PC-3 (cell line): Measurements from ENCODE around the gene NIT1.

Experiments
- EZH2 ChIP-seq: fragments of 300-600 bp; sonication (generic); IDR thresholded peaks from one replicate; pipeline ENCODE4 v1.6.1; 2017; ENCODE audit warnings: antibody characterized with exemption, mild to moderate bottlenecking, low read length; ENCODE audit not compliant: unreplicated experiment
- EZH2phosphoT487 ChIP-seq: fragments of 300-600 bp; sonication (generic); IDR thresholded peaks from 2 replicates; pipeline ENCODE4 v1.6.1; 2018; ENCODE audit warnings: mild to moderate bottlenecking, antibody characterized with exemption, low read length, borderline replicate concordance
- TF ChIP-seq, protein P1 (sequence below): fragments of 300-600 bp; sonication (generic); conservative IDR thresholded peaks from 2 replicates; pipeline ENCODE4 v1.5.1; 2017; ENCODE audit warnings: antibody characterized with exemption, low read depth, mild to moderate bottlenecking, low read length

DNA sequence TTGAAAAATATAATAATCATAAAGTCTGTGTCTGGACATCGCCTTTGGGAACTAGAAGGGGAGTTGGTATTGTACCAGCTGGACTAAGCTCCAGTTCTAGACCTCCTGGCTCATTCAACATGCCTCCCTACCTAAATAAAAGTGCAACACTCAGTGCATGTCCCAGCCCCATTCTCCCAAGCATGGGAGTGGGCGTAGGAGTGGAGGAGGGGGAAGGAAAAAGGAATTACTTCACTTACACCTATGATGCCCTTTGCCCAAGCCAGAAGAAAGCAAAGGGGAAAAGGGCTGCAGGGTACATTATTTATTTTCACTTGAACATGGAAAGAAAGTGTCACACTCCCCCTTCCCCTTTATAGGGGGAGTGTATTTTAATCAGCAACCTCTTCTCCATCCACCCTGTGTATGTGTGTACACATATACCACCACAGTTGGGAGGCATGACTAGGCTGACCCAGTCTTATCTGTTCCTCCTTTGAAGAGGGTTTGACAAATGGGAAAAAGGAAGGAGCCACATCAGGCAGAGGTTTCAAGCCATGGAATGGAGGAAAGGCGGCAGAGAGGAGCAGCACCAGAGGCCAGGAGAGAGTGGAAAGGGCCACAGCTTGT is 3.2 kb downstream of the NIT1 start:
- TF ChIP-seq, protein P1, sequence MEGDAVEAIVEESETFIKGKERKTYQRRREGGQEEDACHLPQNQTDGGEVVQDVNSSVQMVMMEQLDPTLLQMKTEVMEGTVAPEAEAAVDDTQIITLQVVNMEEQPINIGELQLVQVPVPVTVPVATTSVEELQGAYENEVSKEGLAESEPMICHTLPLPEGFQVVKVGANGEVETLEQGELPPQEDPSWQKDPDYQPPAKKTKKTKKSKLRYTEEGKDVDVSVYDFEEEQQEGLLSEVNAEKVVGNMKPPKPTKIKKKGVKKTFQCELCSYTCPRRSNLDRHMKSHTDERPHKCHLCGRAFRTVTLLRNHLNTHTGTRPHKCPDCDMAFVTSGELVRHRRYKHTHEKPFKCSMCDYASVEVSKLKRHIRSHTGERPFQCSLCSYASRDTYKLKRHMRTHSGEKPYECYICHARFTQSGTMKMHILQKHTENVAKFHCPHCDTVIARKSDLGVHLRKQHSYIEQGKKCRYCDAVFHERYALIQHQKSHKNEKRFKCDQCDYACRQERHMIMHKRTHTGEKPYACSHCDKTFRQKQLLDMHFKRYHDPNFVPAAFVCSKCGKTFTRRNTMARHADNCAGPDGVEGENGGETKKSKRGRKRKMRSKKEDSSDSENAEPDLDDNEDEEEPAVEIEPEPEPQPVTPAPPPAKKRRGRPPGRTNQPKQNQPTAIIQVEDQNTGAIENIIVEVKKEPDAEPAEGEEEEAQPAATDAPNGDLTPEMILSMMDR = no peak
- TF ChIP-seq EZH2 (no peak), EZH2phosphoT487 (no peak)
